ENCODE measurements around the gene DCD.

GRCh38 chr12:54660320-54660962 lies 12.3 kb upstream of the DCD start:
- TF ChIP-seq POLR2AphosphoS5 (IDR thresholded peaks at IDR 0.05; ENCODE audit: low read depth, low read length) (no peak), POLR2A (IDR thresholded peaks at IDR 0.05; ENCODE audit: low read depth, low read length) (no peak), TAF1 (IDR thresholded peaks at IDR 0.05; ENCODE audit: borderline replicate concordance, low read depth, low read length) (no peak)

All from GM12892 (cell line).